Renal cortical epithelial cell (primary cell): ENCODE measurements around the gene B3GAT1. TPM values are rescaled to one million over a fixed set of nuclear protein-coding genes. Genes with fewer than 3 reads are reported as not detected.

Source experiments
- DNase-seq: peaks from one replicate; pipeline ENCODE4 v3.0.0-alpha.2; 2011; ENCODE audit warnings: low read depth
- total RNA-seq: library from RNA; depleted of rRNA; stranded (reverse); fragments of >200 nt; gene quantifications from 2 replicates; pipeline ENCODE4 v1.2.3, GENCODE V29; 2014

B3GAT1 gene
- total RNA-seq, 1 donor from 2014 or later, result 0.10 TPM

DNA sequence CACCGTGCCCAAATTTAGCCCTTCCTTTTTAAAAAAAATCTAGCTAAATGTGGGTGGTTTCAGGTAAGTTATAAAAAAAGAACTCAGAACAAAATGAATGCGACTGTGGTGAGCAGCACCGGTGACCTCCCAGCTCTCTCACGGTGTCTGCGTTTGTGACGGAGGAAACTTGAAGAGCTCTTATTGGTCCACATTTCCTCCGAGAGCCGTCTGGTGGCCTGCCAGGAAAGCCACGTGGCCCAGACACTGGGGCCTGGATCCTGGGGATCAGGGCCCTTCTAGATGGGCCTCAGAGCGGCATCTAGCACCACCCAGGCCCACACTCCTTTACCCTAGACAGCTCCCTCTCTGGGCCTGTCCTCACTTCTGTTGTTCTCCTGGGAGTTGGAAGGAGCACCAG is 39.5 kb downstream of the B3GAT1 start:
- no peak for DNase-seq

DNA sequence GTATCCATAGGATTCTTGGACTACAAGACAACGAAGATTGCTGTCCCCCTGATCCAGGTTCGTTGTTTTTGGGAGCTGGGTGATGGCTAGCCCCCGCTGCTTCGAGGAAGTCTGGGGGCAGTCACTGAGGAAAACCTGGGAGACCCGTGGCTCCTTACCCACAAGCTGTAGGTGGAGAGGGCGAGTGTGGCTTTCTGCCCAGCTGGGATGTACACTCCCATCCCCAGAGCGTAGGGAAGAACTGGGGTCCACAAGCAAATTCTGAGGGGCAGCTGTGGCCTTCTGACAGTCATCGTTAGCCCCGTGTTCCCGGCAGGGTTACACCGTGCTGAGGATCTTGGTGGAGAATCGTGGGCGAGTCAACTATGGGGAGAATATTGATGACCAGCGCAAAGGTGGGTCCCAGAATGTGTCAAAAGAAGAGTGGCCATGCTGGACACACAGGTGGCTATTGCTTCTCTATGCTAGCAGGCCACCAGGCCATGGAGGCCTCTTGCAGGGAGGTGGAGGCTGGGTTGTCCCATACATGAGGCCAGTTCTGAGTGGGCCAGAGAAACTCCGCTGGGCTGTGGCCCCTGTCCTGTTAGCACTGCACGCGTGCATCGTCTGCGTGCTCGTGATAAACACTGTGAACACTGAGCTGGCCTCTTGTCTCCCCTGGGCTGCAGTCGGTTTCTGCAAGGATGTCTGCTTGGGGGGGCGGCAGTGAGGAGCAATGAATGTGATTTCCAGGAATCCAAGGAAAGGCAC is 40.4 kb downstream of the B3GAT1 start:
- no peak for DNase-seq

DNA sequence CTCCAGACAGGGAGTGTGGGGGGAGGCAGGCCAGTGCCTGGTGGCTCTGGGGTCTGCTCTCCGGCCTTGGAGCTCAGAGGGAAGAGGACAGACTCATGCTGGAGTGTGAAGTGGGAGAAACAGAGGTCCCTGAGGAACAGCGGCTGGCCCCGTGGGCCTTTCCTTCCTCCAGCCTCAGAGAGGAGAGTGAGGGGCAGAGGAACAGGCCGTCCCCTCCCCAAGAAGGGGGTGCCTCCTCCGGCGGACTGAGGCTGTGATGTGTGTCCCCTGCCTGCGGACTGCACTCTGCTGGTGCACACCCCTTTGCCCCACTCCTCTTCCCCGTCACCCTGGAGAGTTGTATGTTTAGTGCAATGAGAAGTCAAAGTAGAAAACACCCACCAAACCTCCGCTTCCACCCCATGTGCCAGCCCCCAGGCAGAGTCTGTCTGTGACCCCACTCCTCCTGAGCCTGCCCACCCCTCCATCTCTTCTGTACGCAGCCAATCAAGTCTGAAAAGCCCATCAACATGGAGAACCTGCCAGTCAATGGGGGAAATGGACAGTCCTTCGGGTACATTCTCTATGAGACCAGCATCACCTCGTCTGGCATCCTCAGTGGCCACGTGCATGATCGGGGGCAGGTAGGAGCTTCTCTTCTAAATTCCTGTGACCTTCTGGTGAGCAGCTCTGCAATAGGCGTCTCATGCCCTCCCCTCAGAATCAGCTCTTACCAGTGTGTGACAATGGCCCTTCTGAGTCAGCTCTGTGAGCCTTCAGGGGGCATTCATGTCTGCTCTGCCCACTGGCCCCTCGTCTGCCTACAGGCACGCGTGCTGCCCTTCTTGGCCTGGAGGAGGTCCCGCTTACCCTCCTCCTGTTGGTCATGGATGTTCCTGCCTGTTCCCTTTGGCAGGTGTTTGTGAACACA is 41.3 kb downstream of the B3GAT1 start:
- DNase-seq, result no peak

DNA sequence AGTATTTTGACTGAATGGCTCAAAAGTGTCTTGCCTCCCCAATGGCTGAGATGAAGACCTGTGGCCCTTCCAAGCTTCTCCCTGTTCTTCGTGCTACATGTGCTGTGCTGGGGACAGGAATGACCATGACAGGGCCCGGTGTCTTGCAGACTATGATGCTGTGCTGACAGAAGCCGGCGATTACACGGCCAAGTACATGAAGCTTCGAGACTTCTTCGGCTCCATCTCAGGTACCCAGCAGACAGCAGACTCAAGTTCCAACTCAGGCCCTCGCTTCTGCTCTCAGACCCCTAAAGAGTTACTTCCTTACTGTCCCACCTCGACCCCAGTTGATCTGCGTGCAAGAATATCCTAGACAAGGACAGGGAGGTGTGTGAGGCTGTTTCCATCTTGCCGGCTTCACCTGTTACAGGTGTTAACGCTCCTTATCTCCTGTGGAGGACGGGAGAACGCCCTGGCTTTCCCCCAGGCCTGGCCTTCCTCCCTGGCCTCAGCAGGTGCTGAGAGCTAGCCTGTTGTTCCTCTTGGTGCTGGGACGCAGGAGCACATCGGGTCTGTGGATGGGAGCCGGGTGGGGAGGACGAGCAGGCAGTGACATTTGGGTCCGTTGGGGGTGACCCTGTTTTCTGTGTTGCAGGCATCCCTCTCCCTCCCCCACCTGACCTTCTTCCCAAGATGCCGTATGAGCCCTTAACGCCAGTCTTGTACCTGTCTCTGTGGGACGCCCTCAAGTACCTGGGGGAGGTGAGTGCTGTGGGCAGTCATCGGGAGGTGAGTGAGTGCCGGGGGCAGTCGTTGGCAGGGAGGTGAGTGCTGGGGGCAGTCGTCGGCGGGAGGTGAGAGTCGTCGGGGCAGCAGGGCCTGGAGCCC is 42.2 kb downstream of the B3GAT1 start:
- no peak for DNase-seq

DNA sequence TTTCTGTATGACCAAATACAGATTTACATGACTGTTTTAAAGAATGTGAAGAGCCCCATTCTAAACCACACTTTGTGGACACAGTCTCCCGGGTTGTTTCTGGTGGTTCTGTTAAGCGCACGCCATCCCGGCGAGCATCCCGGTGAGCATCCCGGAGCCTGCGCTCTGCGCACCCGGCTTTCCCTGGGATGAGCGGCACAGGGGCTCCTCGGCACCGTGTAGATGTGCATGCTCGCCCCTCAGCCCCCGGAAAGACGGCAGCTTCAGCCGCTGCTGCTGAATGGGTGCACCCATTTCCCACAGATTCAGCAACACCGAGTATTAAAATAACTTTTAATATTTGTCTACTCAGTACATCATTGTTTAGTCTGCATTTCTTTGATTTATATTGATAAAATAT is 44.3 kb downstream of the B3GAT1 start:
- DNase-seq, result no peak

DNA sequence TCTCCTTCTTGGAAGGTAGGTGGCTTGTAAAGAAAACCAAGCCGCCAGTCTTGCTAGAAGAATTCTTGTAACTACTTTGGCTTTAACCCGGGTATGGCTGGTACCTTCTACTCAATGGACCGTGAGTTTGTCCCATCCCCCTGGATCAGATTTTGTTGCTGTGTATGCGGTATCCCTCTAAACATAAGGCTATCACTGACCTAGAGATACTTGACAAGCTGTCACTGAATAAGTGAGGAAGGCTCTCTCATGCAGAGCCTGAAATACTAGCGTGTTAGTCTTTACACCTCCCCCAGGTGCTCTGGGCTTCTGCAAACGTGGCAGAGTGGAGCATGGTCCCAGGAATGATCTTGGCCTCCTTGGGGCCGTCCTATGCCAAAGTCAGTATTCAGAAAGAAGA is 45.8 kb downstream of the B3GAT1 start:
- no peak for DNase-seq

DNA sequence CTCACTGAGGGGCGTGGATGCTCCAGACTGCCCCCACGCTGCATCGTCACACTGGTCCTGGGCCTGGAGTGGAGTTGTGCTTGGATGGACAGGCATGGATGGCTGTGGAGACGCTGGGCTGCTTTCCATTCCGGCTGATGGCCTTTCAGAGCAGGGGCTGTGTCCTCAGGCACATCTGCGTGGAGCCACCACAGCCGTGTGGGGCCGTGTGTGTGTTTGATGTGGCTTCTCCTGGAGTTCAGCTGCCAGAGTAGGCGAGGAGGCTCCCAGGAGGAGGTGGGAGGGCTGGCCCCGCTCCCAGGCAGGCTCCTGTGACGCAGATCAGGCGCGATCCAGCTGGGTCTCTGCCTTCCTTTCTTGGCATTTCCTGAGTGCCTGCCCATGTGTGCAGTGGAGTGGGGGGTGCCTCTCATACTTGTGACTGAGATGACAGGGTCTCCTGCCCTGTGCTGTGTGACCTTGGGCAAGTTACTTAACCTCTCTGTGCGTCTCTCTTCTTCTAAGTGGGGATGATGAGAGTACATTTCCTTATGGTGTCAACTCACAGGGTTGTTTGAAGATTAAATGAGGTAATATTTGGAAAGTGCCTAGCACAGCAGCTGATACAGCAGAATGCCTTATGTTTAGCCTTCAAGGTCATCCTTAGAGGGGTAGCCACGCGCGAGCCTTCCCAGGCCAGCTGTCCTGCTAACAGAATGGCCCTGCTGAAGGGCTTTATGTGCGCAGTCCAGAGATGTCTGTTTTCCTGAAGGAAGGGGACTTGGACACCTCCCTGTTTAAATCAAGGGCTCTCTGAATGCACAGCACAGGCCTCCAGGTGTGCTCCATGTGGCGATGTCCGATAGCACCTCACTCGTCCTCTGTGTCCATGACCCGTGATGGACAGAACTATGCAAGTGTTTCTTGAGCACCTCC is 46.8 kb downstream of the B3GAT1 start:
- DNase-seq, result no peak

DNA sequence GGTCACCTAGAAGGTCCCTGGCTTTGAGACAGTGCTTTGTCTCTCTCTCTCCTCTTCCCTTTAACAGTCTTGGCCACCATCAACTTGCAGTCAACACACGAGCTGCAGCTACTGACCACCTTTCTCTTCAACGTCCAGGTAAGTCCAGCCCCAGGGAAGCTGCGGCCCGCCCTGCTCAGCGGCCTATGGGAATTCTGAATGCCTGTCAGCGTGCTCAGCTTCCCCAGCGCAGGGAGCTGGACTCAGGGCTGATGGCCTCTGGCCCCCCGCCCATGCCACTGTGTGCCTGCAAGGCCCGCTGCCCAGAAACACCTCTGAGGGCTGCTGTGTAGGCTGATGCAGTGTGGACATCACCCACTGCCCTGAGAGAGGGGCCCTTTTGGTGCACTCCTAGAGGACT is 47.8 kb downstream of the B3GAT1 start:
- no peak for DNase-seq

DNA sequence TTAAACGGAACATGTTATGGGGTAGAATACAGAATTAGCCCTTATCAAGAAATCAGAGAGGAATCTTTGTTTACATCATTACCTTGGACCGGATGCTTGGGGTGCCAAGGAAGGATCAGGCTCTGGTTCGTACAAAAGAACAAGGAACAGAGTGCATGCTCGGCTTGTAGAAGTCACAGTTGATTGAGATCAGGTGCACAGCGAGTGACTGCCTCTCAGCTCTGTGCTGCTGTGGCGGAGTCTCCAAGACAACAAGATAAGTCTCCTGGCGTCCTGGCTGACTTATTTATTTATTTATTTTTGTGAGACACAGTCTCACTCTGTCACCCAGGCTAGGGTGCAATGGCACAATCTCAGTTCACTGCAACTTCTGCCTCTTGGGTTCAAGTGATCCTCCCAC is 48.5 kb downstream of the B3GAT1 start:
- DNase-seq, result no peak

DNA sequence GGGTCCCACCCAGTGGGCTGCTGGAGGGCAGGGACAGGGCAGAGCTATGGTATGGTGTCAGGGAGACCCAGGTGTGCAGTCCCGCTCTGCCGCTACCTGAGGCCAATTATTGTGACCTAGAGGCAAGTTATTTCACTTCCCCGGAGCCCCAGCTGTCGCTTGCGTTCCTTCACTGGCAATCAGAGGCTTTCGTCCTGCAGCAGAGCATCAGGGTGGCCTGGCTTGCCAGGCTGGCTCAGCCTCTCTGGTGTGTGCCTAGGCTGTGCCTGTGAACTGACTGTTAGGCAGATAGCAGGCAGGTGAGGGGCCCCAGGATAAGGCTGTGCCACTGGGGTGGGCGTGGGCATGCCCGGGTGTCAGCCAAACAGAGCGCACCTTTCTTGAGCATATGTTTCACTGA is 48.9 kb downstream of the B3GAT1 start:
- no peak for DNase-seq

DNA sequence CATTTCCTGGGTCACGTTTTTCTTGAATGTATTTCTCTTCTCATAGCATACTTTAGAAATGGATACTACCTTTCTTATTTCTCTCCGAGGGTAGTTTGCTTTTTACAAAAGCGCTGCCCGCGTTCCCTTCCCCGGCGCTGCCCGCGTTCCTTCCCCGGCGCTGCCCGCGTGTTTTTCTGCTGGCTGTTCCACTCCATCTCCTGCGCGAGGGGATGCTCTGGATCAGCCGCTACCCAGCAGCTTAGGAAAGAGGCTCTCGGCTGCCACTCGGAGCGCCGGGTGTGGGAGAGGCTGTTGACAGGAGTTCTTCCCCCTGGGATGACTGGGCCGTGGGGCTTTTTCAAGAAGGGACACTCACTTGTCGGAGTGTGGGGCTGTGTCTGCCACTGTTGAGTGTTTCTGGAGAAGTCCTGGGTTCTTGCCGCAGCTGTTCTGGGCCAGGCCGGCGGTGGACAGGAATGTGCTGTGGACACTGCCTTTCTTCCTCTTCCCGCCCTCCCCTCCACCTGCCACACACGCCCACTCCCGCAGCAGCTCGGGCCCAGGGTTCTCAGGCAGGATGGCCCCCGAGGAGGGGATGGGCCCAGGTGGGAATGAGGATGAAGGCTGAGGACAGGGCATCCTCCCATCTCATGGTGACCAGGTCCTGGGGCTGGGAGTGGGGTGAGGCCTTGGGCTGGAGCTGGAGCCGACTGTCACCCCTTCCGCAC is 49.7 kb downstream of the B3GAT1 start:
- DNase-seq, result no peak

DNA sequence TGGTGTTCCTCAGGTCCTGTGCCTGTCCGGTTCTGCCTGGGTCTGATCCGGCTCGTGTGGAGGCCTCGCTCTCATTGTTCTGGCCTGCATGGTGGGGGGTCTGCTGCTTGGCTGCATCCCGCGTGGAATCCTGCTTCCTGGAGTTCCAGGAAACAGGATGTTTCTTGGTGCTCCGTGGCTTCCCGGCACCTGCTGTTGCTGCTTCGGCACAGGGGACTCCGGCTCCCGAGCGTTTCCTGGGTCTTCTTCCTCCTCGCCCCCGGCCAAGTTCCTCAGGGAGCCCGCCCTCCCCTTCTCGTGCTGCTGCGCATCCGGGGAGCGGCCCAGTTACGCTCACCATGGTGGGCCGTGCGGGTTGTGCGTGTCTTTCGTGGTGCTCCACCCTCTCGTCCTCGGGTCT is 50.4 kb downstream of the B3GAT1 start:
- no peak for DNase-seq

DNA sequence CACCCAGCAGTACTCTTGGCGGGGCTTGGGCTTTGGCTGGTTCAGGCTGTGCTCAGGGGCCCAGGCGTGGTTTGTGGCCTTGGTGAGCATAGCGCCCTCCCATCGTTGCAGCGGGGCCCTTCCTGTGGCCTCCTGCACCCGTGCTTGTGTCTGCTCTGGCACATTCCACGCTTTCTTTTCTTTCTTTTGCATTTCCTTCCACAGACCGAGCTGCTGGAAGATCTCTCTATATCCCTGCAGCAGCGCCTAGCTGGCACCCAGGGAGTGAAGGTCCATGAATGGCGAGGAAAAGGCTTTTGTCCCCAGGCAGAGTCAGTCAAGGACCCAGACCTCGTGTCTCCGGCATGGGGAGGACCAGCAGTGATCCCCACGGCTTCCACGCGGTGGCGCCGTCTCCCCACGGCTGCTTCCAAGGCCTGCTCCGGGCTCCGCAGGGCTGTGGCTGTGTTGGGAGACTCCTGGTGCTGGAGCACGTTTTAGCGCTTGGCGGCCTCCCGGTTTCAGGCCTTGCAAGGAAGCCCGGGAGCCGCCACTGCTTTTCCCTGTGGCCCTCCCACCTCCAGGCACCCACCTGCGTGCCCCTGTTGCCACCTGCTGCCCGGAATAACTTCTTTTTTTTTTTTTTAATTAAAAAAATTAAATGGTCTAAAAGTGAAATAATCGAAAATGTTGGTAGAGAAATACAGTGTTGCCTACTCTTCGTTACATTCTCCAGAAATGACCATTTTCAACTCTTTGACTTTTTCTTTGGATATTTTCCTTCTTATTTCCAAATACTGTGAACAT is 51.8 kb downstream of the B3GAT1 start:
- DNase-seq, result peak; percentile 41

DNA sequence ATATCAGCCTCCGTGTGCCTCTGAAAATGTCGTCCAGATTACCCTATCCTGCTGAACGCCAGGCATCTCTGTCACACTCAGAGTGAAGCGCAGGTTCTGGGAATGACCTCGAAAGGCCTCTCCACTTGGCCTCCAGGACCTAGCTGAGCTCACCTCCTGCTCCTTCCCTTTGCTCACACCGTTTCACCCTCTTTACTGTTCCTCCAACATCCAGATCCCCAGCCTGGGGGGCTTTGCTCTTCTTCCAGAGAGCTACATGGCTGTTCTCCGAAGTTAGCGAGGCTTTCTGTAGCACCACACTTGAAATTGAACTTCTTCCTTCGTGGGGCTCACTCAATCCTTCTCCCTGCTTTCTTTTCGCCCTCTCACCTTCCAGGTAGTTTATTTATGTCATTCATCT is 52.4 kb downstream of the B3GAT1 start:
- no peak for DNase-seq

DNA sequence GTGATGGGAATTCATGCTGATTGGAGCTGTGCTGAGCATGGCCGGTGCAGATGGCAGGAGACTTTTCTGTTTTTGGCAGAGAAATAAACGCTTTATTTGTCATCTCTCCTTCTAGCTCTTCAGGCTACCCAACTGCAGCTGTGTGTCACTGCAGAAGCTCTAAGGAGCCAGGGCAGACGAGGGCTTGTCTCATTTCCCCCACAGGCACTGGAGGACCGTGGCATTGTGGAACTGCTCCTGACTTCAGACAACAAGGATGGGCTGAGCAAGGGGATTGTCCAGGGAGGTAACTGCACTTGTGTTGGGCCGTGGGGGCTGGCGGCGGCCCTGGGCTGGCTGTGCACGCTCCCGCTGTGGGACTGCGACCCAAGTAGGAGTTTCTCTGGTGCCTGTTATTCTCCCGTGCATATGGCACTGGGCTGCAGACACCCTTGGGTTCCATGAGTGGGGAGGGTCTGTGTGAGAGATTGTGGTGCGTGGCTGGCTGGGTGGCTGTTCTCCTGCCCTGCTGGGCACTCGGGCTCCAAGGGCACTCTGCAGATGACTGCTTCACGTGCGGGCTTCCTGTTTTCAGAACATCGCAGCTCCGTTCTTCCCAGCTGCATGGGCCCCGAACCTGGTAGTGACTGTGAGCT is 53.1 kb downstream of the B3GAT1 start:
- no peak for DNase-seq

DNA sequence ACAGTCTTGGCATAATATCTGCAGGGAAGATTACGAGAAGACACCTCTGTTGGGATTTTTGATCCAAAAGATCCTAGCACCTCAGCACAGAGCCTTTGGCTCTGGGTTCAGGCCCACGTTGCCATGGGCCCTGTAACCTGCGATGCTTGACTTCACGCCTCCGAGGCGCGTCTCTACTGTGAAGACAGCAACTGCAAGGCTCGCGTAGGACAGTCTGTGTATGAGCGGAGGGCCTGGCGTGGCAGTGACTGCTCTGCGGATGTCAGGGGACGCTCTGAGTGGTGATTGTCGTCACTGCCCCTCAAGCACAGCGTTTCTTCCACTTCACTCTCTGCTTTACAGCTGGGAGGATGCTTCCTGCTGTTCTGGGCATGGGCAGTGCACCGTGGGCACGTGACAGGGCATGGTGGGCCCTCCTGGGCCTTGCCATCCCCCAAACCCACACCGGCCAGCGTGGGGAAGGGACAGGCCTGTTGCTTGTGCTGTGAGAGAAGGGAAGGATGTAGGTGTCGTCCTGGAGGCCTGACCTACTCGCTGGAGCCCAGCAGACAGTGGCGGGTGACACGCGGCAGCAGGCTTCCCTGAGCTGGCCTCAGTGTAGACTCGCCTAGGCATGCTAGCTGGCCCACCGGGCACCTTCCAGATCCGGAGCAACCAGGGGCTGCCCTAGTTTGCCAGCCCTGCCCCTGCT is 53.7 kb downstream of the B3GAT1 start:
- no peak for DNase-seq

DNA sequence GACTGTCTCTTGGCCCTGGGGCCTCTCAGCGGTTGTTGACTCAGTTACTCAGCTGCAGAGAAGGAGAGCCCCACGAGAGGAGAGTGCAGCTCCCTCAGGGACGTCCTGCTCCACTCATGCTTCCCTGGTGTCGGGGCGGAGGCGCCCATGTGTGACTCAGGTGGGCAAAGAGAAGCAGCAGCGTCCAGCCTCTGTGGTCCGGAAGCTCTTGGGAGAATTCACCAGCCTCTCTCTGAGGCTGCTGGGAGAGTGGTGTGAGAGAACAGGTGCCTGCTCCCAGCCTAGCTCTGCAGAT is 54.5 kb downstream of the B3GAT1 start:
- DNase-seq, result no peak

DNA sequence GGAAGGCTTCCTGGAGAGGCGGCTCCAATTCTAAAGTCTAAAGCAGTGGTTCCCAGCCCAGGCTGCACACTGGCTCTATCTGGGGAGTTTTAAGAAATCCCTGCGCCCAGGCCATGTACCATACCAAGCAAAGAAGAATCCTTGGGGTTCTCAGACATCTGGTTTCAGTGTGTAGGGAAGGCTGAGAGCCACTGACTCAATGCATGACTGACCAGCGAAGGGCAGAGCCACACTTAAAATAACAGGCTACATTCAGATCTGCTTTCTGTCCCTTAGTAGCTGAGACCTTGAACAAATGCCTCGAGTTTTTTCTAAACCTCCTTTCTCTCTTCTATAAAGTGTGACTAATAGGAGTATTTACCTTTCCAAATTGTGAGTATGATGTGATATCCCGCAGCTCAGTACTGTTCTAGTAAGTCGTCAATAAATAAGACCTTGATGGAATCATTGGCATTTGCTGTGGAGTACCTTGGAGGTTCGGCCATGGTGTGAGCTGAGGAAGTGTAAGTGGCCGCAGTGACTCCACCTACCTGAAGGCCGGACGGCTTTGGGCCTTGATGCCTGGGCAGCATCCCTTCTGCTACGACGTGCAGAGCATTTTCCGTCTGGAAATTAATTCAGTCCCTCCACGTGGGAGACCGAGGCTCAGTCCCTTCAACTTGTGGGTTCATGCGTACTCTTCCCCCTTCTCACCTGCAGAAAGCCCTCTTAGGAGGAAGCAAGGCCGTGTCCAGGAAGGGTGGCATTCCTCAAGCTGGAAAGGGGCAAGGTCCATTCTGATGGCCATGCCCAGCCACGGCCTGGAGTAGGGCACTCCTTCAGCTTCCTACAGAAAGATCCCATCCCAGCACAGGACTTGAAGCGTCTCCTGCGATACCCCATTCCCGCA is 55.1 kb downstream of the B3GAT1 start:
- no peak for DNase-seq
